ENCODE data around the gene KCNMB2.

GRCh38 chr3:178583963-178584575, 47.8 kb downstream of the KCNMB2 start:
- TF ChIP-seq EZH2phosphoT487 (IDR thresholded peaks at IDR 0.05; ENCODE audit: insufficient read depth, low read depth) (no peak), EZH2 (IDR thresholded peaks at IDR 0.05; ENCODE audit: insufficient read depth, poor library complexity, severe bottlenecking) (no peak)

Data from GM23248 (cell line).